Endothelial cell of umbilical vein (primary cell): ENCODE results near the gene ZSWIM6. TPM values are rescaled to one million over a fixed set of nuclear protein-coding genes. Genes with fewer than 3 reads are reported as not detected.

Source experiments
- BruUV-seq: library from RNA; stranded (reverse); fragments of 400-500 nt; replicated peaks from 2 replicates; lab custom pipeline; 2021; lab: Mats Ljungman, UMichigan
- CTCF ChIA-PET: fragments of 300-600, 350-600 bp; sonication (Branson Sonifier 250); formaldehyde crosslinking; loops from one replicate; lab custom pipeline; 2021; ENCODE audit warnings: antibody characterized with exemption, inconsistent platforms; lab: Charles Lee
- POLR2A ChIA-PET: fragments of 300-600, 350-600 bp; sonication (Branson Sonifier 250); formaldehyde crosslinking; loops from one replicate; lab custom pipeline; 2021; ENCODE audit warnings: antibody characterized with exemption, inconsistent platforms; lab: Charles Lee
- DNase-seq: peaks from one replicate; pipeline ENCODE4 v3.0.0-alpha.2; 2011; ENCODE audit warnings: low read depth, low spot score
- FAIRE-seq: peaks from 2 replicates; lab custom pipeline; 2011; peaks lifted over from hg19 to GRCh38; lab: Jason Lieb, UNC
- H2AFZ ChIP-seq: 2 replicates; pipeline ENCODE4 v1.6.0; 2012; ENCODE audit warnings: low read depth, low read length, control low read depth, inconsistent platforms
- H3K27ac ChIP-seq: 2 replicates; pipeline ENCODE4 v1.5.1; 2011; ENCODE audit warnings: low read depth, mild to moderate bottlenecking, control low read depth, low read length, moderate library complexity; ENCODE audit not compliant: insufficient read depth
- H3K27me3 ChIP-seq, 2 experiments: 2 replicates each; pipeline versions ENCODE4 v1.6.0 to v1.6.1; 2011; ENCODE audit warnings: low read length in 2 of 2, mixed read lengths in 1 of 2; ENCODE audit not compliant: control insufficient read depth in 2 of 2, insufficient read depth in 2 of 2
- H3K36me3 ChIP-seq, 2 experiments: 2 replicates in 1 of 2; 3 replicates in 1 of 2; pipeline ENCODE4 v1.5.1; 2011; ENCODE audit warnings: low read length in 2 of 2, mild to moderate bottlenecking in 1 of 2, moderate library complexity in 1 of 2; ENCODE audit not compliant: control insufficient read depth in 2 of 2, insufficient read depth in 2 of 2; ENCODE audit errors: extremely low read depth in 1 of 2
- H3K4me1 ChIP-seq: 3 replicates; pipeline ENCODE4 v1.5.1; 2011; ENCODE audit warnings: mild to moderate bottlenecking, low read length; ENCODE audit not compliant: control insufficient read depth, insufficient read depth; ENCODE audit errors: extremely low read depth
- H3K4me2 ChIP-seq: 2 replicates; pipeline ENCODE4 v1.6.1; 2011; ENCODE audit warnings: low read length, control low read depth, mixed read lengths; ENCODE audit not compliant: insufficient read depth
- H3K4me3 ChIP-seq, 3 experiments: fragments of 200-600 bp in 1 of 3; sonication (generic), shearing (Covaris generic) in 1 of 3; replicated peaks in 1 of 3; 2 replicates each; pipeline ENCODE4 v1.5.1; 2011 to 2016; ENCODE audit warnings: control low read depth in 3 of 3, low read length in 3 of 3, mild to moderate bottlenecking in 2 of 3, inconsistent platforms in 1 of 3, low read depth in 1 of 3, moderate library complexity in 1 of 3; ENCODE audit not compliant: insufficient read depth in 1 of 3
- H3K79me2 ChIP-seq: 2 replicates; pipeline ENCODE4 v1.6.0; 2012; ENCODE audit warnings: low read length, inconsistent platforms; ENCODE audit not compliant: control insufficient read depth, insufficient read depth
- H3K9ac ChIP-seq: replicated peaks from 2 replicates; pipeline ENCODE3; 2011; ENCODE audit warnings: low read length, control low read depth; ENCODE audit not compliant: insufficient read depth; ENCODE audit errors: extremely low read depth
- H3K9me1 ChIP-seq: replicated peaks from 3 replicates; pipeline ENCODE4 v1.6.0; 2011; ENCODE audit warnings: mild to moderate bottlenecking, low read length; ENCODE audit not compliant: control insufficient read depth, insufficient read depth; ENCODE audit errors: extremely low read depth
- H3K9me3 ChIP-seq: replicated peaks from 2 replicates; pipeline ENCODE4 v1.5.1; 2012; ENCODE audit warnings: low read length, inconsistent platforms; ENCODE audit not compliant: control insufficient read depth, insufficient read depth
- H4K20me1 ChIP-seq: replicated peaks from 2 replicates; pipeline ENCODE3; 2011; ENCODE audit warnings: mild to moderate bottlenecking, low read length; ENCODE audit not compliant: control insufficient read depth, insufficient read depth; ENCODE audit errors: extremely low read depth
- CTCF ChIP-seq, 2 donors: IDR thresholded peaks; 1 replicate in 1 of 2; 2 replicates in 1 of 2; pipeline ENCODE4 v1.5.1; 2011; ENCODE audit warnings: low read length in 2 of 2, mild to moderate bottlenecking in 2 of 2, moderate library complexity in 2 of 2, control low read depth in 1 of 2, inconsistent platforms in 1 of 2, low read depth in 1 of 2; ENCODE audit not compliant: insufficient read depth in 1 of 2; ENCODE audit errors: extremely low read depth in 1 of 2
- EZH2 ChIP-seq: IDR thresholded peaks from 2 replicates; pipeline ENCODE4 v1.6.1; 2012; ENCODE audit warnings: borderline replicate concordance, low read depth, mild to moderate bottlenecking, moderate library complexity, low read length, inconsistent platforms; ENCODE audit not compliant: severe bottlenecking
- FOS ChIP-seq: IDR thresholded peaks from 2 replicates; pipeline ENCODE4 v1.6.1; 2011; ENCODE audit warnings: mild to moderate bottlenecking, low read length, moderate library complexity, borderline replicate concordance; ENCODE audit not compliant: insufficient read depth
- GATA2 ChIP-seq: IDR thresholded peaks from 2 replicates; pipeline ENCODE4 v1.7.0; 2011; ENCODE audit warnings: low read depth, mild to moderate bottlenecking, moderate library complexity, mixed read lengths, low read length; ENCODE audit not compliant: insufficient read length, insufficient read depth
- JUN ChIP-seq: IDR thresholded peaks from 2 replicates; pipeline ENCODE4 v1.6.1; 2011; ENCODE audit warnings: borderline replicate concordance, low read depth; ENCODE audit not compliant: insufficient read length, insufficient read depth
- MAX ChIP-seq: IDR thresholded peaks from 2 replicates; pipeline ENCODE4 v1.6.1; 2011; ENCODE audit not compliant: insufficient read depth, insufficient read length
- MYC ChIP-seq: IDR thresholded peaks from one replicate; pipeline ENCODE4 v1.6.1; 2011; ENCODE audit warnings: mild to moderate bottlenecking, low read depth, low read length
- POLR2A ChIP-seq: IDR thresholded peaks from 2 replicates; pipeline ENCODE4 v1.6.1; 2012; ENCODE audit warnings: low read depth, mild to moderate bottlenecking, control low read depth, low read length
- POLR2AphosphoS5 ChIP-seq: IDR thresholded peaks from 2 replicates; pipeline ENCODE4 v1.6.1; 2012; ENCODE audit warnings: low read depth, mild to moderate bottlenecking, control low read depth, low read length, moderate library complexity; ENCODE audit not compliant: insufficient read depth
- dilution Hi-C: fragments of 300-500 bp; cut with MboI; formaldehyde crosslinking; loops from one replicate; pipeline ENCODE4 v1.15.0; 2019; ENCODE audit warnings: low sequenced_read_pairs; ENCODE audit not compliant: extremely low pct_ligation_motif_present
- intact Hi-C: fragments of 100-400 bp; cut with micrococcal nuclease; formaldehyde crosslinking; loops from one replicate; pipeline ENCODE4 v1.10.0; 2022
- polyA plus RNA-seq, 4 experiments: library from polyadenylated mRNA; depleted of rRNA in 3 of 4; stranded (reverse) in 3 of 4; unstranded in 1 of 4; fragments of >200 nt; gene quantifications; 2 replicates each; pipeline versions ENCODE4 v1.2.1 to v1.2.3, GENCODE V29; 2011 to 2012; ENCODE audit warnings: missing spikeins in 1 of 4
- total RNA-seq: library from RNA; stranded (reverse); gene quantifications from 2 replicates; pipeline ENCODE4 v1.2.3, GENCODE V29; 2021

The ZSWIM6 gene
- total and polyA plus RNA-seq, 2 donors (not counting 3 experiments of a cell fraction or from before 2014, with no cell fraction given), result 14.9 to 25.3 TPM

GRCh38 chr5:61318376-61318775, 13.7 kb upstream of the ZSWIM6 start:
- Histone ChIP-seq H3K36me3 (no peaks in the 10 kb centered on the region), H2AFZ (peak overlapping the region; percentile 89), H3K27ac (peak overlapping the region; percentile 24), H3K9me1 (no peaks in the 10 kb centered on the region), H3K9ac (no peak overlapping the region), H3K79me2 (no peaks in the 10 kb centered on the region), H3K4me2 (peak overlapping the region; percentile 58), H4K20me1 (no peaks in the 10 kb centered on the region), H3K4me1 (peaks cover 58% of the 10 kb centered on the region), H3K9me3 (no peaks in the 10 kb centered on the region), H3K4me3 (no peak overlapping the region), H3K27me3 (no peaks in the 10 kb centered on the region)
- no peak for FAIRE-seq
- TF ChIP-seq JUN, result no peak
- no peak for TF ChIP-seq POLR2AphosphoS5
- no peak for TF ChIP-seq MAX
- no peak for TF ChIP-seq CTCF (IDR thresholded peaks at IDR 0.05; ENCODE audit: extremely low read depth in 1 of 2, insufficient read depth in 1 of 2, low read depth in 1 of 2, low read length in 2 of 2)
- no peak for TF ChIP-seq EZH2
- no peak for TF ChIP-seq POLR2A
- TF ChIP-seq MYC, result no peak
- no peak for TF ChIP-seq FOS
- no peak for TF ChIP-seq GATA2
- ChIA-PET POLR2A (interaction anchor here (1.4 kb wide), 1 partner anchor 13 kb away, joined by 6 read pairs; no protein-coding TSS in a partner anchor), CTCF (interaction anchor here (0.8 to 1.1 kb wide), 2 partner anchors 10 to 13 kb away, joined by 3 to 5 read pairs; partner anchors contain the start of gene ZSWIM6)
- BruUV-seq, result no TSS peak
- peak; percentile 50 for DNase-seq
- intact Hi-C loops, result no loop called here
- dilution Hi-C loops, result no loop called here
